Left lung (tissue), 14 donors: Measurements from ENCODE around the gene PLEKHA1. TPM values are rescaled to one million over a fixed set of nuclear protein-coding genes. Genes with fewer than 3 reads are reported as not detected.

Experiments
- ATAC-seq: fragments of 200-7000 bp; cut with Tn5 transposase; one replicate; pipeline ENCODE4 v1.9.1; 2020; ENCODE audit warnings: moderate library complexity
- DNase-seq, 4 donors: peaks; one replicate each; pipeline ENCODE4 v3.0.0-alpha.2; 2013 to 2020
- H3K27ac ChIP-seq, 2 donors: fragments of 200-600 bp; sonication (generic) in 1 of 2; one replicate each; pipeline versions ENCODE4 v1.5.0 to v1.8.0; 2020 to 2021
- H3K27me3 ChIP-seq, 2 donors: fragments of 200-600 bp; sonication (generic) in 1 of 2; one replicate each; pipeline versions ENCODE4 v1.5.0 to v1.8.0; 2020 to 2021
- H3K36me3 ChIP-seq, 2 donors: fragments of 200-600 bp; sonication (generic) in 1 of 2; one replicate each; pipeline versions ENCODE4 v1.5.0 to v1.8.0; 2020 to 2021
- H3K4me1 ChIP-seq, 2 donors: fragments of 200-600 bp; one replicate each; pipeline ENCODE4 v1.8.0; 2021
- H3K4me3 ChIP-seq, 2 donors: fragments of 200-600 bp; sonication (generic) in 1 of 2; one replicate each; pipeline versions ENCODE4 v1.5.0 to v1.8.0; 2020 to 2021; ENCODE audit warnings: mild to moderate bottlenecking in 1 of 2
- H3K9me3 ChIP-seq, 2 donors: fragments of 200-600 bp; sonication (generic) in 1 of 2; one replicate each; pipeline versions ENCODE4 v1.5.0 to v1.8.0; 2020 to 2021
- intact Hi-C, 2 donors: fragments of 100-400 bp; cut with DNase I; formaldehyde crosslinking; loops; one replicate each; pipeline versions ENCODE4 v1.11.2 to v1.14.2; 2022
- long read RNA-seq, 12 donors: library from polyadenylated mRNA in 2 of 12; unstranded in 2 of 12; transcript quantifications; one replicate each; pipeline ENCODE4 v2.0.0 and lab custom pipeline, GENCODE V29; 2019 to 2026
- polyA plus RNA-seq, 6 donors: library from polyadenylated mRNA; unstranded; fragments of 120-200 nt; gene quantifications; one replicate each; pipeline ENCODE4 v1.2.1, GENCODE V29; 2013; ENCODE audit not compliant: insufficient read length in 6 of 6
- total RNA-seq, 2 donors: library from RNA; stranded (reverse); fragmentation: NEBNext Ultra II Directional; extraction: Animal tissue kit (Norgen Biotek cat#: 25700); gene quantifications; one replicate each; pipeline ENCODE4 v1.2.1, GENCODE V29; 2021
- TF ChIP-seq, protein P1 (sequence below), 2 donors: fragments of 200-600 bp; sonication (generic) in 1 of 2; IDR thresholded peaks; one replicate each; pipeline versions ENCODE4 v1.5.0 to v1.8.0; 2021; ENCODE audit warnings: antibody characterized with exemption in 2 of 2
- donor health status: DM: no; HTN: yes; CAD: no.
- donor health status: DM: no; HTN: no; CAD: no.

PLEKHA1 gene
- total RNA-seq (10 to 100 TPM; 43.1 to 57.9 TPM), polyA plus RNA-seq (10 to 100 TPM; 40.5 to 44.4 (median 43.1) TPM)
- long read RNA-seq, donor 1, full-length matches to known transcripts: 5 of 5 reads
- long read RNA-seq, donor 1, partial matches to known transcripts: 0 of 5 reads
- long read RNA-seq, donor 1, other reads (novel, unspliced or antisense): 0 of 5 reads
- long read RNA-seq, donor 2: 0 reads
- long read RNA-seq, donor 3, full-length matches to known transcripts: 2 of 2 reads
- long read RNA-seq, donor 3, partial matches to known transcripts: 0 of 2 reads
- long read RNA-seq, donor 3, other reads (novel, unspliced or antisense): 0 of 2 reads
- long read RNA-seq, donor 4, full-length matches to known transcripts: 1 of 40 reads
- long read RNA-seq, donor 4, partial matches to known transcripts: 2 of 40 reads
- long read RNA-seq, donor 4, other reads (novel, unspliced or antisense): 37 of 40 reads
- long read RNA-seq, donor 5, full-length matches to known transcripts: 4 of 4 reads
- long read RNA-seq, donor 5, partial matches to known transcripts: 0 of 4 reads
- long read RNA-seq, donor 5, other reads (novel, unspliced or antisense): 0 of 4 reads
- long read RNA-seq, donor 6, full-length matches to known transcripts: 3 of 3 reads
- long read RNA-seq, donor 6, partial matches to known transcripts: 0 of 3 reads
- long read RNA-seq, donor 6, other reads (novel, unspliced or antisense): 0 of 3 reads
- long read RNA-seq, donor 7: 0 reads
- long read RNA-seq, donor 8, full-length matches to known transcripts: 1 of 1 reads
- long read RNA-seq, donor 8, partial matches to known transcripts: 0 of 1 reads
- long read RNA-seq, donor 8, other reads (novel, unspliced or antisense): 0 of 1 reads
- long read RNA-seq, donor 9: 0 reads
- long read RNA-seq, donor 10, full-length matches to known transcripts: 3 of 17 reads
- long read RNA-seq, donor 10, partial matches to known transcripts: 0 of 17 reads
- long read RNA-seq, donor 10, other reads (novel, unspliced or antisense): 14 of 17 reads
- long read RNA-seq, donor 11, partial matches to known transcripts: 17 of 24 reads
- long read RNA-seq, donor 11, other reads (novel, unspliced or antisense): 7 of 24 reads
- long read RNA-seq, donor 12, full-length matches to known transcripts: 1 of 1 reads
- long read RNA-seq, donor 12, partial matches to known transcripts: 0 of 1 reads
- long read RNA-seq, donor 12, other reads (novel, unspliced or antisense): 0 of 1 reads

DNA sequence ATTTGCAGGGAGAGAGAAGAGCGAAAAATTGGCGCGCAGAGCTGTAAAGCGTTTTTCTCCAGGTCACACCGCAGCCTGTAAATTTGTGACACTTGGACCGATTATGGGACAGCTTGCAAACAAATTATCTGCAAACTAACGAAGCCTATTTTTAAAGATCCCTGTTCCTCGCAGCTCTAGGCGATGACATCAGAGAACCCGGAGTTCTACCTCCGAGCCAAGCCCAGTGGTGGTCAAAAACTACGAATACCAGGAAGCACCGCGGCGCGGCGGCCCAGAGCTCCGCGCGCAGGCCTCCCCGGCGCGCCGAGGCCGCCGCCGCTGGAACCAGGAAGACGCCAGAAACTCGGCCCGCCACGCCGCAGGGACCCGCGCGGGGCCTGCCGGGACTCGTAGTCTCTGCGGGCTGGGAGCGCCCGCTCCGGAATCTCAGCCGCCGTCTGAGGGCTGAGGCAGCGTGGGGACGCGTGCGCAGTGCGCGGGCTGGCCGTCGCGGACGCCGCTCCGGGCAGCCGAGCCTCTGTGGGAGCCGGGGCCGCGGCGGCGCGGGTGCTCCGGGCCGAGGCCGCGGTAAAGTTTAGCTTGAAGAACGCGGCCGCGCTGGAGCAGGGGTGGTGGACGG lies at the start of gene PLEKHA1:
PLEKHA1 (plus strand) TSS at position 472 of the 622 bp plus-strand sequence. CDS start 18,493 bp downstream, outside the sequence.
- Histone ChIP-seq H3K36me3 (no peaks in the 10 kb centered on the region), H3K9me3 (no peaks in the 10 kb centered on the region), H3K27ac (peak within 1 kb of the TSS; percentile 92 to 97), H3K27me3 (peaks cover 0 to 47% of the 10 kb centered on the region in 2 donors), H3K4me1 (peaks cover 0 to 31% of the 10 kb centered on the region in 2 donors), H3K4me3 (peak within 1 kb of the TSS; percentile 69 to 76)
- ATAC-seq: peak; percentile 95
- intact Hi-C loops: no loop called here
- peak; percentile 90 to 97 (median 96) for DNase-seq
- TF ChIP-seq, protein P1, sequence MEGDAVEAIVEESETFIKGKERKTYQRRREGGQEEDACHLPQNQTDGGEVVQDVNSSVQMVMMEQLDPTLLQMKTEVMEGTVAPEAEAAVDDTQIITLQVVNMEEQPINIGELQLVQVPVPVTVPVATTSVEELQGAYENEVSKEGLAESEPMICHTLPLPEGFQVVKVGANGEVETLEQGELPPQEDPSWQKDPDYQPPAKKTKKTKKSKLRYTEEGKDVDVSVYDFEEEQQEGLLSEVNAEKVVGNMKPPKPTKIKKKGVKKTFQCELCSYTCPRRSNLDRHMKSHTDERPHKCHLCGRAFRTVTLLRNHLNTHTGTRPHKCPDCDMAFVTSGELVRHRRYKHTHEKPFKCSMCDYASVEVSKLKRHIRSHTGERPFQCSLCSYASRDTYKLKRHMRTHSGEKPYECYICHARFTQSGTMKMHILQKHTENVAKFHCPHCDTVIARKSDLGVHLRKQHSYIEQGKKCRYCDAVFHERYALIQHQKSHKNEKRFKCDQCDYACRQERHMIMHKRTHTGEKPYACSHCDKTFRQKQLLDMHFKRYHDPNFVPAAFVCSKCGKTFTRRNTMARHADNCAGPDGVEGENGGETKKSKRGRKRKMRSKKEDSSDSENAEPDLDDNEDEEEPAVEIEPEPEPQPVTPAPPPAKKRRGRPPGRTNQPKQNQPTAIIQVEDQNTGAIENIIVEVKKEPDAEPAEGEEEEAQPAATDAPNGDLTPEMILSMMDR (IDR thresholded peaks at IDR 0.05): no peak

DNA sequence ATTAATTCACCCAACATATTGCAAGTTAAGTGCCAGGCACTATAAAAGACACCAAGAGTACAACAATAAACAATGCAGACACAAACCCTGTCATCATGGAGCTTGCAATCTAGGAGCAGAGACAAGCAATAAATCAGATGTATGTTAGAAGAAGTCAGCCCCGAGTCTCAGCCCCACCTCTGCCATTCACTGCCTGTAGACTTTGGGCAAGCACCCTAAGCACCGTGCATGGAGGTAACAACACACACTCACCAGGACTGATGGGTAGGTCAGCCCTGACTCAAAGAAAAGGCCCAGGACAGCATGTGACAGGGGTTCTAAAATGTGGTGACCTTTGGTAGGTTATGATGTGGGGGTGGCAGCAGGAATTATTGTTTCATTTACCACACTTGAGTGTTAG lies 49.3 kb upstream of the PLEKHA1 start:
- no peak overlapping the region for H3K4me3 ChIP-seq
- H3K36me3 ChIP-seq: no peaks in the 10 kb centered on the region
- no peak for ATAC-seq
- H3K9me3 ChIP-seq: peaks cover 0 to 6% of the 10 kb centered on the region in 2 donors
- H3K27ac ChIP-seq: no peak overlapping the region
- intact Hi-C loops: no loop called here
- DNase-seq: no peak
- H3K27me3 ChIP-seq: no peaks in the 10 kb centered on the region
- TF ChIP-seq, protein P1 (IDR thresholded peaks at IDR 0.05): no peak
- no peaks in the 10 kb centered on the region for H3K4me1 ChIP-seq

DNA sequence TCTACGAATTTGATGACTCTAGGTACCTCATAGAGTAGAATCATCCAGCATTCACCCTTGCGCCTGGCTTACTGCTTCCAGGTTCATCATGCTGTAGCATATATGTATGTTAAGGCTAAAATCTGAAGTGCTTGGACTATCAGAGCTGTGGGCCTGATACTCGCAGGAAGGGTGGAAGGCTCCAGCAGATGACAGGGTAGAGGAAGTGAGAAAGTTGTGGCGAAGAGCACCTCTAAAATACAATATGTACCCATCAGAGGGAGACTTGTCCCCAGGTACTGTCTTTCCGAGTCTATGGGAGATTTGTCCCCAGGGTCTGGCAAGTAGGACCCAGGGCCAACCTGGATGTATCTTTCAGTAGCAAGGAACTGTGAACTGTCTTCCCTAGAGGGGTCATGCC lies 48.1 kb upstream of the PLEKHA1 start:
- H3K4me3 ChIP-seq: no peak overlapping the region
- H3K27me3 ChIP-seq: peaks cover 0 to 2% of the 10 kb centered on the region in 2 donors
- no peak overlapping the region for H3K27ac ChIP-seq
- no peaks in the 10 kb centered on the region for H3K36me3 ChIP-seq
- ATAC-seq: no peak
- no peak for DNase-seq
- intact Hi-C loops: no loop called here
- TF ChIP-seq, protein P1 (IDR thresholded peaks at IDR 0.05): no peak
- H3K4me1 ChIP-seq: no peaks in the 10 kb centered on the region
- H3K9me3 ChIP-seq: no peaks in the 10 kb centered on the region

DNA sequence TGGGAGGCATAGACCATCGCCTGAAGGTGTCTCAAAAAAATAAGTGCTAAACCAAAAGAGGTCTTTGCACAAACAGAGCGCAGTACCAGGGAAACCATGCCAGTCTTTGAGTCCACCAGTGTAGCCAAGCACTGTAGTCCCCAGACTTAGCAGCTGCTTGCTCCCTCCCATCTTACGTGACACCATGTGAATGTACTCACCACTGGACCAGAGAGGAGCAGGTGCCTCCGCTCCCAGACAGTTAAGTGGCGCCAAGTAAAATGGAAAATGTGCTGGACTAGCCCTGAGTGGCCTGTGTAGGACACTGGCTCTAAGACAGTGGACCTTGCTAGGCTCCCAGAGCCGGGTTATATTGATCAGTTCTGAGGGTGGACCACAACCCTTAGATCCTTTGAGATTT lies 47.7 kb upstream of the PLEKHA1 start:
- H3K27ac ChIP-seq: no peak overlapping the region
- intact Hi-C loops: no loop called here
- H3K4me3 ChIP-seq: no peak overlapping the region
- H3K4me1 ChIP-seq: no peaks in the 10 kb centered on the region
- H3K27me3 ChIP-seq: peaks cover 0 to 6% of the 10 kb centered on the region in 2 donors
- no peaks in the 10 kb centered on the region for H3K36me3 ChIP-seq
- TF ChIP-seq, protein P1 (IDR thresholded peaks at IDR 0.05): no peak
- H3K9me3 ChIP-seq: no peaks in the 10 kb centered on the region
- no peak for DNase-seq
- ATAC-seq: no peak
